Suprapubic skin (tissue), 3 donors: ENCODE measurements around the gene CRHR2.

Experiments
- EP300 ChIP-seq: sonication (generic); formaldehyde crosslinking; IDR thresholded peaks from one replicate; pipeline ENCODE4 v1.6.1; 2017; ENCODE audit warnings: antibody characterized with exemption
- POLR2A ChIP-seq, 2 donors: fragments of 450-650 bp; IDR thresholded peaks; one replicate each; pipeline ENCODE4 v1.6.1; 2017; ENCODE audit warnings: antibody characterized with exemption in 2 of 2, mild to moderate bottlenecking in 2 of 2, moderate library complexity in 2 of 2
- TF ChIP-seq, protein P1 (sequence below), 2 donors: fragments of 200-600 bp in 1 of 2; fragments of 450-650 bp in 1 of 2; sonication (generic) in 1 of 2; IDR thresholded peaks; one replicate each; pipeline ENCODE4 v1.5.1; 2016 to 2019; ENCODE audit warnings: antibody characterized with exemption in 2 of 2, mild to moderate bottlenecking in 1 of 2, moderate library complexity in 1 of 2

- TF ChIP-seq, protein P1, sequence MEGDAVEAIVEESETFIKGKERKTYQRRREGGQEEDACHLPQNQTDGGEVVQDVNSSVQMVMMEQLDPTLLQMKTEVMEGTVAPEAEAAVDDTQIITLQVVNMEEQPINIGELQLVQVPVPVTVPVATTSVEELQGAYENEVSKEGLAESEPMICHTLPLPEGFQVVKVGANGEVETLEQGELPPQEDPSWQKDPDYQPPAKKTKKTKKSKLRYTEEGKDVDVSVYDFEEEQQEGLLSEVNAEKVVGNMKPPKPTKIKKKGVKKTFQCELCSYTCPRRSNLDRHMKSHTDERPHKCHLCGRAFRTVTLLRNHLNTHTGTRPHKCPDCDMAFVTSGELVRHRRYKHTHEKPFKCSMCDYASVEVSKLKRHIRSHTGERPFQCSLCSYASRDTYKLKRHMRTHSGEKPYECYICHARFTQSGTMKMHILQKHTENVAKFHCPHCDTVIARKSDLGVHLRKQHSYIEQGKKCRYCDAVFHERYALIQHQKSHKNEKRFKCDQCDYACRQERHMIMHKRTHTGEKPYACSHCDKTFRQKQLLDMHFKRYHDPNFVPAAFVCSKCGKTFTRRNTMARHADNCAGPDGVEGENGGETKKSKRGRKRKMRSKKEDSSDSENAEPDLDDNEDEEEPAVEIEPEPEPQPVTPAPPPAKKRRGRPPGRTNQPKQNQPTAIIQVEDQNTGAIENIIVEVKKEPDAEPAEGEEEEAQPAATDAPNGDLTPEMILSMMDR (IDR thresholded peaks at IDR 0.05), result no peak
- TF ChIP-seq POLR2A (IDR thresholded peaks at IDR 0.05) (no peak), EP300 (no peak)
Observed at GRCh38 chr7:30681815-30682211, 443 bp downstream of the CRHR2 start.
